Measurements from ENCODE around the gene LETM1.
A peak's percentile ranks its signal among the peaks of the same experiment; 100 is the strongest.

Gene LETM1

DNA sequence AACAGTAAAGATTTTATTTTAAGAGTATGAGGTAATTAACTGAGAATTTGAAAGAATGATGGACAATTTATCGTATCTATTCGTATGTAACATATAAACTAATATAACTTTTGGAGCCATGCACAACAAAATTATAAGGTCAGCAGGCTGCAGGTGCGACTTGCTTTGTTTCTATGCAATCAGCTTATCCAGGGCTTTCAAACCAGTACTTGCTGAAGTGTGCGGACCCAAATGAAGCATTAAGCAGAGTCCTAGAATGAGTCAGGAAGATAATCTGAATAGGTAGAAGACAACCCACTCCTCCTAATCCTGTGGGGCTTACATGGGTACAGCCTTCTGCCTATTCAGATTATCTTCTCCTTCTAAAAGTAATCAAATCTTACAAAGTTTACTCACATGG is 17.3 kb upstream of the LETM1 start:
- DNase-seq (ENCODE audit: low read depth in 1 of 2, low spot score in 1 of 2) = no peak

DNA sequence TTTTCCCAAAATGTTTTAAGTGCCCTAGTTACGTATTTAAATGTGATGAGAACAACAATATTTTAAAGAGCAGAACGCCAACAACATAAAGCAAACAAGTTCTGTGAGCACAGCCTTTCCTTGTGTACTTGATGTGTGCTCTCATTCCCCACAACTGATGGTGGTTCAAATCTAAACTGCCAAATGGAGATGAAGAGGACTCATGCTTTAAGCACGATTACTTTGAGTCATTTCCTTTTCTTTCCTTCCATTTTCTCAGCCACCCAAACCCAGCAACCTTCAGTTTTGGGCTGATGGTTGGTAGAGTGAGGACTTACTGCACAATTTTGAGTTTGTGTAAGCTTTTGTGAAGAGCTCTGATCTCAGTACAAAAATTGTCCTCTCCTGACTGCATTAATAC is 16.9 kb upstream of the LETM1 start:
- no peak for DNase-seq (ENCODE audit: low read depth in 1 of 2, low spot score in 1 of 2)

DNA sequence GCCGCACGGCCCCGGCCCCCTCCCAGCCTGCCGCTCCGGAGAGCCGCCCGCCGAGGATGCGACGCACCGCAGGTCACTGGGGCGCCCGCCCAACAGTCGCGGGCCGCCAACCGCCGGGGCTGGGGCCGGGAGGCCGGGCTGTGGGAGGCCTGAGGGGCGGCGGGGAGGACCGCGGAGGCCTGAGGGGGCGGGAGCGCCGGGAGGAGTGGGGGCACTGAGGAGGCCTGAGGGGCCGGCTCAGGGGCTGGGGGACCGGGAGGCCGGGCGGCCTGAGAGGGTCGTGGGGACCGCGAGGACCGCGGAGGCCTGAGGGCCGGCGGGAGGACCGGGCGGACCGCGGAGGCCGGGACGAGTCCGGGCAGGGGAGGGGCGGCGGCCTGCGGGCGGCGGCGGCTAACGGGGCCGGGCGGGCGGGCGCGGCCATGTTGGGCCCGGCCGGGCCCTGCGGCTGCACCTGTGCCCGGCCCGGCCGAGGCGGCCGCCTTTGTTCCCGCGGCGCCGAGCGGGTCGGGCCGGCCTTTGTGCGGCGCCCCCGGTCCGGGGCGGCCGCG is 15.6 kb upstream of the LETM1 start:
- no peak for DNase-seq (ENCODE audit: low read depth in 1 of 2, low spot score in 1 of 2)

DNA sequence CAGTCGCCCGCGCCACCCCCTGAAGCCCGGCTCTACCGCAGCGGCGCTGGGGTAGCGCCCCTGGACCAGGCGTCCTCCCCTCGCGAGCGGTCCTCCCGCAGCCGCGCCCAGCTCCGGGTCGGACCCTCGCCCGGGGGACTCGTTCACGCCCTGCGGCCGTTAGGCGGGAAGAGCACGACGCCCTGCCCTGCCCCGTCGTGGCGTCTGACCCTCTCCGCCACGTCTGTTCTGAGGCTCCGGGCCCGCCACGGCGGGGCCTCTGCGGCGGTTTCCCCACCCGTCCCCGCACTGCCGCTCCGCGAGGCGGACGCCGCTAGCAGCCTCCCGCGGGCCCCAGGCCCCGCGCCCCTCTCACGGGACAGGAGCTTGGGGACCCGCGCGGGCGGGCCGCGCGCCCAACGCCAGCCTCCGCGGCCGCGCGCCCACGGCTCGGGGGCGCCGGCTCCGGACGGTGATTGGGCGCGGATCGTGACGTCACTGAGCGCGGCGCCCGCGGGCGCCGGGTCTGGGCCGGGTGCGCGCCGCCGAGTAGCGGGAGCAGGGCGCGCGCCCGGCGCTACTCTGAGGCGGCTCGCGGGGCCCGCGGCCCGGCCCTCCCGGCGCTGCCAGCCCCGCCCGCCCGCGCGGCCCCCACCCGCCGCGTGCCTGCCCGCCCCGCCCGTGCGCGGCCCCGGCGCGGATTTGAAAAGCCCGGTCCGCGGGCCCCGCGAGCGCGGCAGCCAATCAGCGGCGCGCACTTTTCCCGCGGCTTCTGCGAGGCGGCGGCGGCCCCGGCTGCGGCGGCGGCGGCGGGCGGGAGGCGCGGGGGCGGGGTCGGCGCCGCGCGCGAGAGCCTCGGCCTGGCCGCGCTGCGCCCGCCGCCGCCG is 14.9 kb upstream of the LETM1 start, which contains the start of gene NSD2:
NSD2 (plus strand) TSS at position 816 of the 866 bp plus-strand sequence. CDS start 29,262 bp downstream, outside the sequence.
- peak; percentile 81 to 87 for DNase-seq (ENCODE audit: low read depth in 1 of 2, low spot score in 1 of 2)

DNA sequence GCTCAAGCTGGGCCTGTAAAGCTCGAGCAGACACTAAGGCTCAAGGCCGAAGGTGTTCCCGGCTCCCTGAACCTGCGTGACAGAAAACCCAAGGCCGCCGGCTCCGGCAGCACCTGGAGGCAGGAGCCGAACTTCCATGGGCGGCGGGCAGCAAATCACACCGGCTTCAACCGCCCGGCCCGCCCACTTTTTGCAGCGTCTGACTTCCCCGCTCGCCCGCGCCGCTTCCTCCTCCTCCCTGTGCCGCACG is 14.3 kb upstream of the LETM1 start:
- DNase-seq (ENCODE audit: low read depth in 1 of 2, low spot score in 1 of 2) = peak; percentile 71 to 75

- no peak for DNase-seq (ENCODE audit: low read depth in 1 of 2, low spot score in 1 of 2)
Measured at GRCh38 chr4:1869530-1870327, 13.8 kb upstream of the LETM1 start.

- DNase-seq (ENCODE audit: low read depth in 1 of 2, low spot score in 1 of 2) = no peak
Measured at GRCh38 chr4:1868912-1869311, 13.0 kb upstream of the LETM1 start.

DNA sequence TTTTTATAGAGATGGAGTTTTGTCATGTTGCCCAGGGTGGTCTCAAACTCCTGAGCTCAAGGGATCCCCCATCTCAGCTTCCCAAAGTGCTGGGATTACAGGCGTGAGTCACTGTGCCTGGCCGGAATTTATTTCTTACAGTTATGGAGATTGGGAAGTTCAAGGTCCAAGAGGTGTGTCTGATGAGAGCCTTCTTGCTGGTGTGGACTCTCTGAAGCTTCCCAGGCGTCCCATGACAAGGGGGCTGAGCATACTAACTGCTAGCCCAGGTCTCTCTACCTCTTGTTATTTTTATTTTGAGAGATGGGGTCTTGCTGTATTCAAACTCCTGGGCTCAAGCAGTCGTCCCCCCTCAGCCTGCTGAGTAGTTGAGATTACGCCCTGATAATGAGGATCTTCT is 12.3 kb upstream of the LETM1 start:
- no peak for DNase-seq (ENCODE audit: low read depth in 1 of 2, low spot score in 1 of 2)

DNA sequence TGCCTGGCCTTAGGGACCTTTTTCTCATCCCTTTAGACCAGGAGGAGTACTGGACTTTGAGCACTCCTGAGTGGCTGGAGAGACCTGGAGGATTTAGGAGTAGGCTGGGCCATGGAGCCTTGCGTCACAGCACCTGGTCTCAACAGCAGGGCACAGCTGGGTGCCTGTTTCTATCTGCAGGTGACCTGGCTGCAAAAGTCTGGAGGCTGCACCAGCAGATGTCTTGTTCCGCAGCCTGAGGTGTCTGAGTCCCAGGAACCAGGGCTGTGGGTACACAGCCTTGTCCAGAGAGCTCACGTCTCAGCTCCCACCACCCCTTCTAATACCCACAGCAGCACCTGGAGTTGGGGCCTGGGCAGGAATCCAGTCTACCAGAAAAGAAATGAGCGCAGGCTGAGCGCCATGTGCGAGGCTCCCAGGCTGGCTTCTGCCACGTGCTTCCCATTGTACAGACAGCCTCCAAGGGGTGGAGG is 10.3 kb upstream of the LETM1 start:
- DNase-seq (ENCODE audit: low read depth in 1 of 2, low spot score in 1 of 2) = no peak

GRCh38 chr4:1864076-1865008 is 8.4 kb upstream of the LETM1 start:
- DNase-seq (ENCODE audit: low read depth in 1 of 2, low spot score in 1 of 2) = no peak

- no peak for DNase-seq (ENCODE audit: low read depth in 1 of 2, low spot score in 1 of 2)
Measured at GRCh38 chr4:1863297-1864033, 7.5 kb upstream of the LETM1 start.

DNA sequence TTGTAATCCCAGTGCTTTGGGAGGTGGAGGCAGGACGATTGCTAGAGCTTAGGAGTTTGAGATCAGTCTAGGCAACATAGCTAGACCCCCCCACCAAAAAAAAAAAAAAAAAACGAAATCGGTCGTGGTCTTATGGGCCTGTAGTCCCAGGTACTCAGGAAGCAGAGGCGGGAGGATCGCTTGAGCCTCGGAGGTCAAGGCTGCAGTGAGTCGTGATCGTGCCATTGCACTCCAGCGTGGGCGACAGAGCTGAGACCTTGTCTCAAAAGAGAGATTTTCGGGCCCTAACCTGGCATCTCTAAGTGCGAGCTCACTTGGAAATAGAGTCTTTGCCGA is 7.0 kb upstream of the LETM1 start:
- DNase-seq (ENCODE audit: low read depth in 1 of 2, low spot score in 1 of 2) = no peak

DNA sequence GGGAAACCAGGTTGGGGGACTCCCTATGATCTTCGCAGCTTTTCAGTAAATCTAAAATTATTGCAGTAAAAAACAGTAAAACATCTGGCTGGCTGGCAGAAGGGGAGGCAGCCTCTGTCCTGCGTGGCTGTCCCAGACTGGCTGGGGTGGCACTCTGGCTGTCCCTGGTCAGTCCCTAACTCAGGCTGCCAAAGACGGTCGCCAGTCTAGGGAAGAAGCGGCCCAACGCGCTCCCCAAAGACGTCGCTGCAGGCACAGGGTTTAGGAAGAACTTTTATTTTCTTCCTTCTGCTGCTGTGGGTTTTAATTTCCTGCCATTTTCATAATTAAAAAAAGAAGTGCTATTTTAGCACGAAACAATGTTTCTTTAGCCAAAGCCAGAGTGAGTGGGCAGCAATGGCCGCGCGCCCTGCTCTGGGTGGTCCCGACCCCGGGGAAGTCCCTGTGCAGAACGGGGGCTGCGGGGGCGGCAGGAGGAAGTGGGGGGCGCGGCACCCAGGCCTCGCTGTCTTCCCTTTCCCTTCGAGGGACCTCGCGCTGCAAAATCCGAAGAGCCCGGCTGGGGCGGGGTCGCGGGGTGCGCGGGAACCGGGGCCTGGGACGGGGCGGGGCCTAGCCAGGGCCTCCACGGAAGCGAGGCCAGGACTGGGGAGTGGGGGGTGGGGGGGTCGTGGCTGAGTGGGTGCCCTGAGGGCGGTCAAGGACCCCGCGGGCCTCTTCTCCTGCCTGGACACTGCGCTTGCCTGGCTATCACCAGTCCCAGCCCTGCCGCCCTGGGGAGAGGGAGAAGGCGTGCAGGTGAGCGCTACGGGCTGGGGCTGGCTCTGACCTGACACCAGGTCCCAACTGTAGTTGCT is 6.3 kb upstream of the LETM1 start:
- no peak for DNase-seq (ENCODE audit: low read depth in 1 of 2, low spot score in 1 of 2)

- DNase-seq (ENCODE audit: low read depth in 1 of 2, low spot score in 1 of 2) = no peak
Measured at GRCh38 chr4:1859389-1859753, 3.4 kb upstream of the LETM1 start.

DNA sequence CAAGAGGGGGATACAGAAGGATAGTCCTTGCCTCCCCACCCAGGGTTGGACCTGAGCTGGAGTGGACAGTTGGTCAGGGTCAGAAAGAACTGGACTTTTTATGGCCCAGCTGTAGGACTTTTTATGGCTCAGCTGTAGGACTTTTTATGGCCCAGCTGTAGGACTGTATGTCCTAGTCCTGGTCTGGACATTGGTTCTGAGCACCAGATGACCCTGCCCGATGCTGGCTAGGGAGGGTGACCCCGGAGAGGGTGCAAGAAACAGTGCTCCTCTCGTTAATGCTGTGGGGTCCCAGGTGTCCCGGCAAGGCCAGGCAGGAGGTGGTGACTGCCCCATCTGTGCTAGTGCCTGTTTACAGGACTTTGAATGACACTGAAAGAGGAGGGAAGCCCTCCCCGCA is 2.0 kb upstream of the LETM1 start:
- DNase-seq (ENCODE audit: low read depth in 1 of 2, low spot score in 1 of 2) = no peak

DNA sequence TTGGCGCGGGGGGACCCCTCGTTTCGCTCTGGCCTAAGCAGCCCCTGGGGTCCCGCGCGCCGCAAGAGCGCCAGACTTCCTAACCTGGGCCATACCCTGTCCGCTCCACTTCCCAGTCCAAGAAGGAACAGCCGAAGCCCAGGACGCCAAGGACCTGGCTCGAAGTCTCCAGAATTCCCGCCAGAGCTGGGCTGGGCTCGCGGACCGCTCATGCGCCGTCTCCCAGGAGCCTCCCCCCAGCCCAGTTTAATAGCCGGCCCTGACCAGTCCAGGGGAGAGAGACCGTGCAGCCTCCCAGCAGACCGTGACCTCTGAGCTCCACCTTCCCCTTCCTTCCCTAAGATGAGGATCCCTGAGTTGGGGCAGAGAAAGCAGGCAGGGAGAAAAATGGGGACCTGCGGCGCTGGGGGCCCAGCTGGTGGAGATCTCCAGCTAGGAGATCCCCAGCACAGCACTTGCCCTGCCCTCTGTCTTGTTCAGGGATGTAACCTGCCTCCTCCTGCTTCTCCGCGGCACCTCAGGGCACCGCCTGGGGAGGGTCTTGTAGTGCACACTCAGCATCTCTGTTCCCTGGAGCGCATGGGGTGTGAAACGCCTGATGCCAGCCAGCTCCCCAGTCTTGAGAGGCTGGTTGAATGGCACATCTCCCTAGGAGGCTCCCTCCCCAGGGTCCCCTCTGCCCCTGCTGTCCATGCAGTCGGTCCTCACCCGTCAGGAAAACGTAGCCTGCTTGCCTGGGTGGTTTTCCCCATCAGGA is 1.2 kb upstream of the LETM1 start:
- no peak for DNase-seq (ENCODE audit: low read depth in 1 of 2, low spot score in 1 of 2)

DNA sequence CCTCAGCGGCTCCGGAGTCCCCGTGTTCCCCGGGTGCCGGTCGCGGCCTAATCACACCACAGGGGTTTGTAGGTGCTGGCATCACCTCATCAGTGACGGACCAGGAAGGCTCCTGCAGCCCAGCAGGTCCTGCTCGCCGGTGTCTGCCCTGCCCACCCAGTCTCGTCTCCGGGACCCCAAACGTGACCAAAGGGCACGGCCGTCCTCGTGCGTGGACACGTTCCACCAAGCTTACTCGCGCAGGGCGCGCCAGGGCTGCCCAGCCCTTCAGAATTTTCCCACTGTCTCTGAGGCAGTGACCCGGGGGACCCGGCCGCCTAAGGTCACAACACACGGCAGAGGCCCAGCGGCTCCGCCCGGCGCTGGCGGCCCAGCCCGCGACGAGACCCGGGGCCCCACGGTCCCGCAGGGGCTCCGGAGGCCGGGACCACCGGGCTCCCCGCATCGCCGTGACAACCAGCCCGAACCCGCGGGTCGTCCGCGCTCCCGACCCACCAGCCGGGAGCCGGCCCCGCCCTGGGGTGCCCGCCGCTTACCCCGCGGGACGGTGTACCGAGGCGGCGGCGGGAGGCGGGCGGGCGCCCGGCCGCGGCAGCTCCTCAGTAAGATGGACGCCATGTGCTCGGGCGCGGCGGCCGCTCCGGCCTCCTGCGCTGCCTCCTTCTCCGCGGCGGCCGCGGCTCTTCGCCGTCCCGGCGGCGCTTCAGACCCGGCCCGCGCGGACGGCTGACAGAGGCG is 454 bp downstream of the LETM1 start:
- peak in 1 of 2 donors; percentile 13 for DNase-seq (ENCODE audit: low read depth in 1 of 2, low spot score in 1 of 2)

DNA sequence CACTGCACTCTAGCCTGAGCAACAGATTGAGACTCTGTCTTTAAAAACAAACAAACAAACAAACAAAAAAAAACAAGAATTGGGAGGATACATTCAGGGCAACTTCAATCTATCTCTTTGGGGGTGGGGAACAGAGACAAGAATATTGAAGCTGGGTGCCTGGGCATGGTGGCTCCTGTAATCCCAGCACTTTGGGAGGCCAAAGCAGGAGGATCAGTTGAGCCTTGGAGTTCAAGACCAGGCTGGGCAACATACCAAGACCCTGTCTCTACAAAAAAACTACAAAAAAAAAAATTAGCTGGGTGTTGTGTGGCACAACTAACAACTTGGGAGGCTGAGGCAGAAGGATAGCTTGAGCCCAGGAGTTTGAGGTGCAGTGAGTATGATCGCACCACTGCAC is 1.2 kb downstream of the LETM1 start:
- no peak for DNase-seq (ENCODE audit: low read depth in 1 of 2, low spot score in 1 of 2)

Data from stimulated activated CD4-positive, alpha-beta T cell treated with anti-CD3 and anti-CD28 coated beads, Interleukin-15, amount 100 ng/mL, for 1 hour (primary cell).